ENCODE measurements around the gene GREB1L. TPM values are rescaled to one million over a fixed set of nuclear protein-coding genes. Genes with fewer than 3 reads are reported as not detected.

Gene GREB1L
- polyA plus RNA-seq, 2 of the 4 experiments (the other 2 are of a cell fraction): 1.4 to 2.8 TPM

- CTCF ChIA-PET: no interaction called here
- POLR2A ChIA-PET: no interaction called here
- TF ChIP-seq HMGXB4 (CRISPR knock-in tag; IDR thresholded peaks at IDR 0.05; ENCODE audit: borderline replicate concordance): no peak
- TF ChIP-seq NR3C1 (IDR thresholded peaks at IDR 0.05): no peak
- Histone ChIP-seq H3K4me3 (no peak overlapping the region), H3K9me3 (no peaks in the 10 kb centered on the region), H3K4me1 (no peaks in the 10 kb centered on the region), H3K4me2 (peak overlapping the region; percentile 14; the same call in 1 of the 3 replicates), H3K27ac (no peak overlapping the region)
- WGBS (ENCODE audit: missing lambda C conversion rate): 56% methylated on average over 3 of the region's 3 CpGs
- ATAC-seq (no peak), DNase-seq (ENCODE audit: low read depth in 1 of 2, low spot score in 1 of 2) (peak in 1 of 2 experiments; percentile 0), FAIRE-seq (no peak)
Observed at GRCh38 chr18:21270453-21270852, 28.4 kb downstream of the GREB1L start.

- ChIA-PET POLR2A (no interaction called here), CTCF (interaction anchor here (0.6 kb wide), 1 partner anchor 30 kb away, joined by 3 read pairs; the partner anchor contains the start of gene GREB1L)
- DNase-seq (ENCODE audit: low read depth in 1 of 2, low spot score in 1 of 2) (no peak), FAIRE-seq (no peak), ATAC-seq (no peak)
- Histone ChIP-seq H3K4me3 (no peak overlapping the region), H3K4me2 (no peak overlapping the region), H3K4me1 (no peaks in the 10 kb centered on the region), H3K9me3 (no peaks in the 10 kb centered on the region), H3K27ac (no peak overlapping the region)
- 89% methylated on average over 4 of the region's 4 CpGs for WGBS (ENCODE audit: missing lambda C conversion rate)
- TF ChIP-seq NPAS2 (CRISPR knock-in tag; IDR thresholded peaks at IDR 0.05; ENCODE audit: borderline replicate concordance) (no peak), REST (IDR thresholded peaks at IDR 0.05) (no peak), EP300 (IDR thresholded peaks at IDR 0.05) (no peak), USF2 (IDR thresholded peaks at IDR 0.05) (no peak), NFE2L2 (conservative IDR thresholded peaks at IDR 0.05; ENCODE audit: low read length) (no peak), FOSB (CRISPR knock-in tag; IDR thresholded peaks at IDR 0.05) (no peak), HES2 (IDR thresholded peaks at IDR 0.05) (no peak), ELK1 (IDR thresholded peaks at IDR 0.05; ENCODE audit: low read depth, low read length) (no peak), HEYL (CRISPR knock-in tag; IDR thresholded peaks at IDR 0.05) (no peak), BHLHE40 (IDR thresholded peaks at IDR 0.05; ENCODE audit: low read depth, low read length) (no peak), HOXA7 (CRISPR knock-in tag; IDR thresholded peaks at IDR 0.05) (no peak), CHD4 (IDR thresholded peaks at IDR 0.05; ENCODE audit: borderline replicate concordance) (no peak), ESRRA (IDR thresholded peaks at IDR 0.05; ENCODE audit: borderline replicate concordance, low read length) (no peak), MYC (IDR thresholded peaks at IDR 0.05; ENCODE audit: borderline replicate concordance, low read length) (no peak), ZNF302 (CRISPR knock-in tag; IDR thresholded peaks at IDR 0.05) (no peak), HOXB13 (CRISPR knock-in tag; IDR thresholded peaks at IDR 0.05; ENCODE audit: low read depth) (no peak), ZC3H11A (IDR thresholded peaks at IDR 0.05) (no peak), E2F6 (IDR thresholded peaks at IDR 0.05; ENCODE audit: borderline replicate concordance, low read depth) (no peak)
Observed at GRCh38 chr18:21272016-21272579, 30.1 kb downstream of the GREB1L start.

Measured in A549 (cell line).